Colonic mucosa (tissue), 4 donors: Measurements from ENCODE around the gene TCF12. TPM values are rescaled to one million over a fixed set of nuclear protein-coding genes. Genes with fewer than 3 reads are reported as not detected.

Experiments
- DNase-seq: peaks from one replicate; pipeline ENCODE4 v3.0.0-alpha.2; 2020
- H3K27ac ChIP-seq: fragments of 200-600 bp; one replicate; pipeline ENCODE4 v1.8.0; 2021
- H3K27me3 ChIP-seq: fragments of 200-600 bp; one replicate; pipeline ENCODE4 v1.8.0; 2021
- H3K36me3 ChIP-seq: fragments of 200-600 bp; one replicate; pipeline ENCODE4 v1.8.0; 2021
- H3K4me1 ChIP-seq: fragments of 200-600 bp; one replicate; pipeline ENCODE4 v1.8.0; 2021; ENCODE audit warnings: mild to moderate bottlenecking
- H3K4me3 ChIP-seq: fragments of 200-600 bp; one replicate; pipeline ENCODE4 v1.8.0; 2021
- H3K9ac ChIP-seq, 2 donors: one replicate each; pipeline ENCODE4 v1.7.0; 2013; ENCODE audit warnings: control low read depth in 2 of 2, low read depth in 2 of 2, low read length in 2 of 2
- H3K9me3 ChIP-seq: fragments of 200-600 bp; one replicate; pipeline ENCODE4 v1.8.0; 2021
- CTCF ChIP-seq: fragments of 200-600 bp; IDR thresholded peaks from one replicate; pipeline ENCODE4 v1.8.0; 2022; ENCODE audit warnings: antibody characterized with exemption, mild to moderate bottlenecking
- intact Hi-C: fragments of 100-400 bp; cut with DNase I; formaldehyde crosslinking; loops from one replicate; pipeline ENCODE4 v1.14.1; 2022
- total RNA-seq, 2 donors: library from RNA; stranded (reverse); fragmentation: NEBNext Ultra II Directional in 1 of 2; extraction: Animal tissue kit (Norgen Biotek cat#: 25700) in 1 of 2; gene quantifications; one replicate each; pipeline ENCODE4 v1.2.1, GENCODE V29; 2021
- donor health status: healthy.
- donor health status: DM: no; HTN: no; CAD: no.
- donor health status: DM: no; HTN: no; CAD: no.

TCF12 gene
- total RNA-seq, 2 donors from 2014 or later, result 68.7 to 76.3 TPM

DNA sequence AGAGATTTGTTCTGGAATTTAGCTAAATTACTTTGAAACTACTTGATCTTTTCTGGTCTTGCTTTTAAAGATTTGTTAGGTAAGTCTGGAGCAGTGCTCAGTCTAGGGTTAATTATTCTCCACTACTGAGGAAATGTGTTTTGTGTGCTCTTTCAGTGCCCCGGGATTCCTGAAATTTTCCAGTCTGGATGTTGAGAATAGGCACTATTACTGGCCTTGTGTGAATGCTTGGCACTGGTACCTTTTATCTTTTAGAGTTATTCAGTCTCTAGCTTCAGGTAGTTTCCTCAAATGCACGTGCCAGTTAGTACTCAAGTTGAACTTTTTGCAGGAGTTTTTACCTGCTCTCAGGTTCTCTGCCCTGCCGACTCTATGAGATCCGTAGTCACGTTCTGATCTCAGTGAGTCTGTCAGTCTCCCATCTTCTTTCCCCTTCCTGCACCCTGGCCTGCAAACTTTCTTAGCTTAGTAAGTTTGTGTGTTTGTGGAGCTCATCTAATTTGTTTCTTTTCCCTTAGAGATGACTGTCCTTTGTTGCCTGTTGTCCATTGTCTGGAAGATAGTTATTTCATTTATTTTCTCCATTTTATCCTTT, 39.5 kb downstream of the TCF12 start:
- H3K9me3 ChIP-seq, result no peaks in the 10 kb centered on the region
- no peak overlapping the region for H3K27ac ChIP-seq
- intact Hi-C loops, result no loop called here
- TF ChIP-seq CTCF, result no peak
- H3K4me1 ChIP-seq, result no peaks in the 10 kb centered on the region
- no peak overlapping the region for H3K4me3 ChIP-seq
- no peak overlapping the region for H3K9ac ChIP-seq
- H3K36me3 ChIP-seq, result no peaks in the 10 kb centered on the region
- no peaks in the 10 kb centered on the region for H3K27me3 ChIP-seq
- DNase-seq, result no peak

DNA sequence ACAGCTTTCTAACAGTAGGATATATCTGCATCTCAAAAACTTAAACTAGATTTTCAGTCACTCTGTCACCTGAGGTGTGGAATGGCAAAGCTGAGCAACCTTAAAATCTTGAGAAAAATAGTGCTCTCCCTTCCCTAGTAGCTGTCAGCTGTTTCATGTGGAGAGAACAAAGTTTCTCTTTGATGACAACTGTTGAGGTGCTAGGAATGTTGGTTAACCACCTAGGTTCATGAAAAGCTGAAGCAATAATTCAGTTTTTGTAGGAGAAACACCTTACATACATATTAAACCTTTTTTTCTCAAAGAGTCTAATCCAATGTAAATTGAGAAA, 40.8 kb downstream of the TCF12 start:
- no peaks in the 10 kb centered on the region for H3K9me3 ChIP-seq
- no peak for DNase-seq
- H3K9ac ChIP-seq, result no peak overlapping the region
- no peak for TF ChIP-seq CTCF
- no peak overlapping the region for H3K4me3 ChIP-seq
- no peaks in the 10 kb centered on the region for H3K4me1 ChIP-seq
- H3K27ac ChIP-seq, result no peak overlapping the region
- intact Hi-C loops, result no loop called here
- no peaks in the 10 kb centered on the region for H3K27me3 ChIP-seq
- no peaks in the 10 kb centered on the region for H3K36me3 ChIP-seq

DNA sequence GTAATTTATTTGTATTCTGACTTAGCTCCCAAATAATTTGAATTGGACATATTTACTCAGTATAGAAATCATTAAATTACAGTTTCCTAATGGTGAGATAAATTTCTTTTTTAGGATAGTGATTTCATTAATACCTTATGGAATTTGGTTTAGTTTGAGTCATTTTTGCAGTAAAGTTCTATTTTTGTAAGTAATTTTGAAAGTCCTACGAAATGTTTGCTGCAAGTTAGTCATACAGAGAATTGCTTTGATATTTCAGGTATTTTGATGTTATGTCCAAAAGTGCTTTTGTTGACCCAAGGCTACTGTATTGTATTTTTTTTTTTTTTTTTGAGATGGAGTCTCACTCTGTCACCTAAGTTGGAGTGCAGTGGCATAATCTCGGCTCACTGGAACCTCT, 41.7 kb downstream of the TCF12 start:
- no peaks in the 10 kb centered on the region for H3K27me3 ChIP-seq
- TF ChIP-seq CTCF, result no peak
- no peak for DNase-seq
- H3K36me3 ChIP-seq, result no peaks in the 10 kb centered on the region
- no peak overlapping the region for H3K9ac ChIP-seq
- no peak overlapping the region for H3K4me3 ChIP-seq
- no peak overlapping the region for H3K27ac ChIP-seq
- H3K9me3 ChIP-seq, result no peaks in the 10 kb centered on the region
- intact Hi-C loops, result no loop called here
- no peaks in the 10 kb centered on the region for H3K4me1 ChIP-seq

GRCh38 chr15:56963126-56963525, 44.7 kb downstream of the TCF12 start:
- TF ChIP-seq CTCF, result no peak
- no peak for DNase-seq
- Histone ChIP-seq H3K9me3 (no peaks in the 10 kb centered on the region), H3K9ac (no peak overlapping the region), H3K27ac (no peak overlapping the region), H3K4me1 (no peaks in the 10 kb centered on the region), H3K27me3 (no peaks in the 10 kb centered on the region), H3K4me3 (no peak overlapping the region), H3K36me3 (no peaks in the 10 kb centered on the region)
- intact Hi-C loops, result no loop called here

DNA sequence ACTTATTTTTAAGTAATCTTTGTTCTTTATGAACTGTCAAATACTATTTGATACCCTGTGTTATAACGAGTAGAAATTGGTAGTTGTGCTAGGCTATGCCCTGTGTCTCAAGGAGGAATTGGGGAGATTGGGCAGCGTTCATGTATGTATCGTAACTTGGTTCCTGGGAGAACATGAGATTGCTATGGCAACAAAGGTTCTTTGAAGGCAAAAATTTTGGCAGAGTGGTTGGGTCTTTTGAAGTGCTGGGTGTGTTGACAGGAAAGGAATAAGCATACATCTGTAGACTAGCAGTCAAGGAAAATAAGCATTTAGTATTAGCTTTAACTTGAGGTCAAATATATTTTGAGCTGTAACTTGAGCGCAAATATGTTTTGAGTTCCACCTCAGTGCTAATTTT, 45.3 kb downstream of the TCF12 start:
- TF ChIP-seq CTCF, result no peak
- intact Hi-C loops, result no loop called here

More for the DNA sequence above, 45.3 kb downstream of the TCF12 start:
- Histone ChIP-seq H3K4me1 (no peaks in the 10 kb centered on the region), H3K9ac (no peak overlapping the region), H3K9me3 (no peaks in the 10 kb centered on the region), H3K36me3 (no peaks in the 10 kb centered on the region), H3K27me3 (no peaks in the 10 kb centered on the region), H3K4me3 (no peak overlapping the region), H3K27ac (no peak overlapping the region)
- no peak for DNase-seq
